ENCODE measurements around the gene KIAA1217.
A peak's percentile ranks its signal among the peaks of the same experiment; 100 is the strongest.

The KIAA1217 gene

DNA sequence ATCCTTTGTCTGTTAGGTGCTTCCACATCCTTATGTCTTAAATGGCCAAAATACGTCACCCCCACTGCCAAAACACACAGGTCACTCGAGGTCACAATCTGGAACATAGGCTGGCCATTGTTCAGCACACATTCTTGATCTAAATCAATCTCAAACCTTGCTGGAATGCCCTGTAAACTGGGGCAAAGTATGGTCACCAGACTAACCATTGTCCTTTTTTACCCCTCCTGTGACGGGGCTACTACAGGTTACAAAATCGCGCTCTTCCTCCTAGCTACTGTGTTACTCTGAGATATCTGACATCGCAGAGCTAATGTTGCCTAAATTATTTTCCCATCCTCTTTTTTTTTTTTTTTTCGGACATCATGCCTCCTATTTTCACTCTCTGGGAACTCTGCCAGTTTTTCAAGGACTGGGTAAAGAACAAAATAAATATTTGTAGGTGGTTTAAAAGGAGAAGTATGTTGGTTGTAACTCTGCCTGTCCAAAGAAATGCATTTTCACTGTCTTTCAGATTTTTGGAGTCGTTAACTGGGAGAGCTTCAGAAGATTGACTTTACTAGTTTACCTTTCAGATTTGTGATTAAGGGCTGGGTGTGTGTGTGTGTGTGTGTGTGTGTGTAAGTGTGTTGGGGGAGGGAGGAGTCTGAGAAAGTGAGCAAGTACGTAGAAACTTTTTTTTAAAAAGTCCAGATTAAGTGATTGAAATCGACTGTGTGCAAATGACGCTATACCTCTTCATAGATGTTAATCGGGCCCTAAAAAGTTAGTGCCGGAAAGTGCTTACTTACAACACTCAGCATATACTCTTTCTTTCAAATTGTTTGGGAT lies 942 bp upstream of the KIAA1217 start:
- DNase-seq (ENCODE audit: low read depth, low spot score) = peak; percentile 44

DNA sequence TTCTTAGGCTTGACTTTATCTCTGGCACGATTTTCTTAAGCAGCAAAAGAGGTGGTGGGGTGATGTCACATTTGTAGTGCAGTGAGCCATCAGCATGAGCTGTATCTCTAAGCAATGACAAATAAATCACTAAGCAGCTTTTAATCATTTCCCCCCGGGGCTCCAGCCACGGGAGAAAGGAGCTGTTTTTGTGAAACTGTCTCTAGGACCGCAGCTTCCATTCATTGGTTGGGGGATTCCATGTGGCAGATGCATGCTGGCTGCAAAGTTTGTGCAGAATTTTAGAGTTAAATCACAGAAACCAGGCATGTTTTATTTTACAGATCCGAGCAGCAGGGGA lies 464 bp downstream of the KIAA1217 start:
- DNase-seq (ENCODE audit: low read depth, low spot score) = peak; percentile 48

DNA sequence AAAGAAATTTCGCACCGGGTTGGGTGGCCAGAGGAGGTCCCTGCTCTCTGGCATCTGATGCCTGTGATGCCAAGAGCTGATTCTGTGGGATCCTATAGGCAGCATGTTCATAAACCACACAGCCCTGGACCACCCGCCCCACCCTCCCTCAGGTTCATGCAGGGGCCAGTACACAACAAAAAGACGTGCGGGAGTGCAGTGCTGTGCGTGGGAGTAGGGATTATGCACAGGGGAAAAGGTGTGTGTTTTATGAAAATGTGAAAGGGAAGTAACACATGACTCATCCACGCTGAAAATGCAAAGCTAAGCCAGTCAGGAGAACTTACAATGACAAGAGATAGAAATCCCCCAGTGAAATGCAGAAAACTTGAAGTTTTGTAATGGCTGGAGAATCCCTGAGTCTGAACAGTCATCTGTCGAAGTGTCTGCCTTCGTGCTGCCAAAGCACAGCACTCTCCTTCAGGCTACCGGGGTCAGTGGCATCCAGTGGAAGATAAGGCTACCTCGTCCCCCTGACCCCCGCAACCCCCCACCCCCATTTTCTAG lies 1.1 kb downstream of the KIAA1217 start:
- DNase-seq (ENCODE audit: low read depth, low spot score) = no peak

DNA sequence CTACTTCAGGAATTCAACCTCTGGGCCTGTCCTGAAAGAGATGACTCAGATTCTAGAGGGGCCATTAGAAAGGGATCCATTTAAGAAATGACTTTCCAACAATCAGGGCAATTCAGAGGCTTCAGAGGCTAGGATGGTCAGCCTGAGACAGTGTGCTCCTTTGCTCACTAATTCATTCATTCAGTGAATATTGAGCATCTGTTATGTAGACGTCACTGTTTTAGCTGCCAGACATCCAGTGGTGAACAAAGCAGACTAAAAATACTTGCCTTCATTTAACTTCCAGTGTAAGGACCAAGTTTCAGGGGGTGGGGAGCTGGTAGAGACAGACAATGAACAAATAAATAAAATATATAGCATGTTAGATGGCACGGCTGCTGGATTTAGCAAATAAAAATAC lies 1.6 kb downstream of the KIAA1217 start:
- DNase-seq (ENCODE audit: low read depth, low spot score) = no peak

DNA sequence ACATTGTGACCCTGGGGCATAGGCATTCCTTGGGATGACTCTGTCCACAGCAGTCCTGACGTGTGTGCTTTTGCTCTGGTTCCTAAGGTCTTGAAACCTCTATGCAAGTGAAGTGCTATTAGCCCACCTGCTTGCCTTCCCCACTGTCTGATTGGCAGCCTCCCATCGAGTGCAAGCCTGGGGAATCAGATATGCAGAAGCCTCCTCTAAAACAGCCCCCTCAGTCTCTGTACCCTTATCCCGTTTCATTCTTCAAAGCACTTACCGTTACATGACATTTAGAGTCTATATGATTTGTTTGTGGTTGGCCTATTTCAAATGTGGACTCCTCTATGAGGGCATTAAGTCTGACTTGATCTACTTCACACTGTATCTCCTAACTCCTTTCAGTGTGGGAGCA lies 4.3 kb downstream of the KIAA1217 start:
- DNase-seq (ENCODE audit: low read depth, low spot score) = no peak

DNA sequence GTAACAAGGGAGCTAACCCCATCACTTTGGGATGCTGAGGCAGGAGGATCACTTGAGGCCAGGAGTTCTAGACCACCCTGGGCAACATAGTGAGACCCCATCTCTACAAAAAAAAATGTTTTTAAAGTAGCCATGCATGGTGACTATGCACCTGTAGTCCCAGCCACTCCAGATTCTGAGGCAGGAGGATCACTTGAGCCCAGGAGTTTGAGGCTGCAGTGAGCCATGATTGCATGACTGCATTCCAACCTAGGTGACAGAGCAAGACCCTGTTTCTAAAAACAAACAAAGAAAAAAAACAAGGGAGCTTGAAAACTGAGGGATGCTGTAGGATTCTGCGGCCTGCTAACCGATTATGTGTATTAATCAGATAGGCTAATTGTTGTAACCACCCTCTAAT lies 4.9 kb downstream of the KIAA1217 start:
- DNase-seq (ENCODE audit: low read depth, low spot score) = no peak

DNA sequence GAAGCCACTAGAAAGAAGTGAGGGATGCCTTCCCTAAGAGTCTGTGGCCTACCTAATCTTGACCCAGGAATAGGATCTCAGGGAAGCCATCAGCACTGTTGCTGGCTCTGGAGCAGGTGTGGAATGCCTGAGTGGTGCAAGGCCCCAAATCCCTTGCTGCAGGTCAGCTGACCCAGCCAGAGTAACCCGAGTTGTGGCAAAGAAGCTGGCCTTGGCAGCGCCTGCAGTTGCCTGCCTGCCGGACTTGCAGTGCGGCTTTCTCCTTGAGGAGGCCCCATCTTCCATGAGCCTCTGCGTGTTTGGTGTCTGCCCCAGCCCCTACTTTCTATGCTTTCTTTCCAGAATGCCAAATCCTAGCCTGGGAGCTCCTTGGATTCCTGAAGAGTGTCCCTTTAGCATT lies 5.8 kb downstream of the KIAA1217 start:
- DNase-seq (ENCODE audit: low read depth, low spot score) = peak; percentile 45

DNA sequence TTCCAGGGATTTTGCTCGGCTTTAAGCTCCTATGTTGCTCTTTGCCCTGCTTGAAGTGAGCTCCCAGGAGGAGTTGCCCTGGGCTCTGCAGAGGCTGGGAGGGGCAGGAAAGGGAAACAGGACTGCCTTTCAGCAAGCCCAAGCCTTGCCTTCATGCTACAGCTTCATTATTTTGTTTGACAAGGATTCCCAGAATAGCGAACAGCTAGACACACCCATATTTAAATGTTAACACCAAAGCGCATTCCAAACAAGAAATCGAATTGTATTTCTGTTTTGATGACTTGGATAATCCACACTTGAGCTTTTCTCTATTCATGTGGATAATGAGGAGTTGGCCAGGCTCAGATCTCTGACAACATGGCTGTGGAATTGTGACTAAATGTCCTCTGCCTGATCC lies 6.3 kb downstream of the KIAA1217 start:
- DNase-seq (ENCODE audit: low read depth, low spot score) = no peak

DNA sequence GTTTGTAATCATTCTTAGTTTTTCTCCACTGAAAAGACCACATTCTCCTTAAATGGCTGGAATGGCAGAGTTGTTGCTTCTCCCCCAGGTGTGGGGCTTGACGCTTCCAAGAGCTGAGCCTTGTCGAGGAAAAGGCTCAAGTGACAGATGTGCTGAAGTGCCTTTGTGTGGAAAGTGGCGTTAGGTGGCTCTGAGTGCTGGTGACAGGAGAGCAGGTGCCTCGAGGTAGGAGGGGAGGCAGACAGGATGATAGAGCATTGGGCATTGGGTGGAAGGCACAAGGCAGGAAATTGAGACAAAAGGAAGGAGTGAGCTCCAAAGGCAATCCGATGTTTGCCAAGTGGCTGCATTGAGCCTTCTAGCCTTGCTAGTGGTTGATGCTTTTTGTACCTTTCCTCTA lies 6.7 kb downstream of the KIAA1217 start:
- DNase-seq (ENCODE audit: low read depth, low spot score) = no peak

DNA sequence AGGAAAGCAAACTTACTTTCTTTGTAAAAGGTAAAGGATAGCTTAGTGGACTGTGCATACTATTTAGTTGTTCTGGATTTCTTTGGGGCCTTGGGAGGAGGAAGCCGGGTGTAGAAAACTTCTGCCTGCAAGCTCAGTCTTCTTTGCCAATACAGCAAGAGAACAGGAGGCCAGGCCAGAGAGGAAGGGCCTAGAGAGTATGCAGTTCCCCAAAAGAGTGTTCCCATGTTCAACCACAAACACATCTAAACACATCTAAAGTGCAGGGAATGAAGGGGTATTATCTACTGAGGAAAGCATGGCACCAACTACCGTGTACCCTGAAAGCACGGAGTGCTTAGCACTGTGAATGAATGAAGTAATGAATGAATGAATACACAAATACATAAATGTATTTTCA lies 11.0 kb downstream of the KIAA1217 start:
- no peak for DNase-seq (ENCODE audit: low read depth, low spot score)

DNA sequence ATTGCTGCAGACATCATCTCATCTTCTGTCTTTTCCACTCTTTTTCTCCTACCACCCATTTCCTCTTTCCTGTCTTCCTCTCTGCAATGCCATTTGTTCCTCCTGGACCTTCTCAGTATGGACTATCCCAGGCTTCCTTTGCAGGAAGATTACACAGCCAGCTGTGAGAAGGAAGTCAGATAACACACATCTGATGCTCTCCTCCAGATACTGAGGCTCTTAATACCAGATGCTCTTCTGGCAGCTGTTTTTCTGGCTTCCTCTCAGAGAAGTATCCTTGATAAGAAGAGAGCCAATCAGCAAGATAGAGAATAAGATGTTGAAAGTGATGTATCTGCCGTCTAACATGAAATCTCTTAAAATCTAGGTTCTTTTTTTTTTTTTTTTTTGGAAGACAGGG lies 14.4 kb downstream of the KIAA1217 start:
- no peak for DNase-seq (ENCODE audit: low read depth, low spot score)

DNA sequence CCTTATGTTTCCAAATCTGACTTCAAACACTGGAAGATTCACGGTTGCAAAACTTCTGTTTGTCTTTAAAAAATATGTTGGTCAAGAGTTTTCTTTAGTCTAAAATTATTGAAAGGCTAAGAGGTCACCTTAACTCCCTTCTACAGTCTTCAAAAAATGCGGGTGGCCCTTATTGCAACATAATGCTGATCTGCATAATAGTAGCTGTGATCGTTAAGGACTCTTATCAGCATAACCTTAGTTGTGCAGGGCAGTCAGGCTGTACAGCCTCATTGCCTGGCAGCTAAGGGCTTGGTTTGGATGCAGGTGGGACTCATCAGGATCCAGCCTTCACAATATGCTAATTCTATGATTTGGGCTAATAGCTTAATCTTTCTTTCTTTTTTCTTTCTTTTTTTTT lies 15.0 kb downstream of the KIAA1217 start:
- no peak for DNase-seq (ENCODE audit: low read depth, low spot score)

DNA sequence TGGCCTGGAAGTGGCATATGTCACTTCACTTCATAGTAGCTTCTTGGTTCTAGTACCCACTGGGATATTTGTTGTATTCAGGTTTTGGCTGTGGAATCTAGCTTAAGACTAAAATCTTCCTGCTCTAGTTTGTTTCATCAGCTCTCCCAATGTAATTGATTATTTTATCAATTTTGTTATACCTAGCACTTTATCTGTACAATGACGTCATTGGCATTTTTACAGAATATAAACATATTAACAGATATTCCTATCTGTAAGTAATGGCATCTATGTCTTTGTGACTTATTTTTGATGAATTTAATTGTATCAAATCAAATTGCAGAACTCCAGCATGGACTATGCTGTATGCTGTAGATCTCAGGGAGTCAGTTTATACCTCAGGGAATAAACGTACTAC lies 19.7 kb downstream of the KIAA1217 start:
- no peak for DNase-seq (ENCODE audit: low read depth, low spot score)

DNA sequence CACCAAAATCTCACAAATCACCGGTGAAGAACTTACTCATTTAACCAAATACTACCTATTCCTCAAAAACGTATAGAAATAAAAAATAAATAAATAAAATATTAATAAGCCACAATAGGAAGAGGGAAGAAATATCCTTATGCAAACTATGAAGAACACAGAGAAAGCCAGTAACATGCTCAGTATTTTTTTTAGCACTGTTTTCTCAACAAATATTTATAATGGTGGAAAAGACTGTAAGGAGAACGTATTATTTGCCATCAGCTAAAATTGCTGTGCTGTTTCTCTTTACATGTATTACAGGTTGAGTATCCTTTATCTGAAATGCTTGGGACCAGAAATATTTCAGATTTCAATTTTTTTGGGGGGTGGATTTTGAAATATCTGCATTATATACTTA lies 21.0 kb downstream of the KIAA1217 start:
- DNase-seq (ENCODE audit: low read depth, low spot score) = no peak

DNA sequence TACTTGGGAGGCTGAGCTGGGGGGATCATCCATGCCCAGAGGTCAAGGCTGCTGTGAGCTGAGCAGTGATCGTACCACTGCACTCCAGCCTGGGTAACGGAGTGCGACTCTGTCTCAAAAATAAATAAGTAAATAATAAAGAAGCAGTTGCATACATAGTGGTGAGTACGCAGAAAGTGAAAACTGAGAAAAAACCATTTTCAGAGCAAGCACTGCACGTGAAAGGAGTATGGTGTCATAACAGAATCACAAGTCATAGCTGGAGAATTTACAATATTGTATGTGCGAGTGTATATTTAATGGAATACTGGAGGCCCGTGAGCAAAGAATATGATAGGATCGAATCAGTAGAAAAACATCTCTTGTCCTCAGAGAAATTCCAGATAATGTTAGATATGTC lies 22.3 kb downstream of the KIAA1217 start:
- no peak for DNase-seq (ENCODE audit: low read depth, low spot score)

DNA sequence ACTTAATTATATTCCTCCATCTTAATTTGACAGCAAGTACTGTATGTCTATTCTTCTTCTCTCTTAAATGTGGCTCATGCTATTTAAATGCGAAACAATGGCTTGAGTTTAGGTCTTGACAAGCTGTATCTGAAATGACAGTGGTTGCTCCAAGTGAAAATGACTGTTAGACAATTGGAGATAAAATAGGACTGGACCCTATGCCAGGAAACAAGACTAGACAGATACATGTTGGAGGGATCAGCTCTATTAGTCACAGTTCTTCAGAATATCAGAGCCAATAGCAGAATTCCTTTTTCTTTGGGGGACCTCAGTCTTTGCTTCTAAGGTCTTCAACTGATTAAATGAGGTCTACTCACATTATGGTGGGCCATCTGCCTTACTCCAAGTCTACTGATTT lies 25.8 kb downstream of the KIAA1217 start:
- no peak for DNase-seq (ENCODE audit: low read depth, low spot score)

DNA sequence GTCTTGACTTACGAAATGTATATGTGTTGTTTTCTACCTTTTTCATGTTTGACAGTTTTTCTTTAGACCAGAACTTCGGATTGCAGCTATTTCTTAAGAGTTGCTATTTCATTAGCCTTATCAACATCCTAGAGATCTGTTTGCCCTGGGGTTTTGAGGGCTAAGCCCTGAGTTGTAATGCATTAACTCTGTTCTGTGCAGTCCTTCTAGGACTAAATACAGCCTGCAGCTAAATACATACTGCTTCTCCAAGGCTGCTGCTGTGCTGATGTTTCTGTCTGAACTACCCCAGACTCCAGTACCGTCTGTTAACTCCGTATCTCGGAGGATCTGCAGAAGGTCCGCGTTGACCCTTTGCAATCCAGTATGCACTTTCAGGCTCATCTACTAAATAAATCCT lies 26.5 kb downstream of the KIAA1217 start:
- DNase-seq (ENCODE audit: low read depth, low spot score) = peak; percentile 59

DNA sequence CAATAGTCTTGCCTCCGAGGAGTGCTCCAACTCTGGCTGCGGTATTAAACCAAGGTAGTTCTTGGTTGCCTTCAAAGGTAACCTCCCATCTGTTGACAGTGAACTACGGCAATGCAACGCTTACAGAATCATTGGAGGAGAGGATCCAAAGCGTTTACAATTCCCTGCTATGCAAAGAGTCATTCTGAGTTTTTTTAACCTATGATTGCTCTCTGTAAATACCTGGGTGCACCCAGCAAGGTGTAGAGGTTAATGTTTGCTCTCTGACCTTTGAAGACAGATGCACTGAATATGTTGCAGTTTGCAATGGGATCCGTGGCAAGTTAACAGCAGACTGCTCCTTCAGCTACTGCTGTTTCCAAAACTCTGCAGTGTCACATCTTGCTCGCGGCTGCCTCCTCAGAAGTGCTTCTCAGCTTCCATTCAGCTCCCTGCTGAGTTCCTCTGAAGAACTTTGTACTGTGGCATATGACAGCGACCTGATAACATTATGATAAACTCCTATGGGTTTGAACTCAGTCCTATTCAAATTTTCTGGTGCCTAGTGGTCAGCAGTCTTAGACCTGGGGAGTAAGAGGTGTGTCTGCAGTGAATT lies 29.0 kb downstream of the KIAA1217 start:
- DNase-seq (ENCODE audit: low read depth, low spot score) = peak; percentile 50

DNA sequence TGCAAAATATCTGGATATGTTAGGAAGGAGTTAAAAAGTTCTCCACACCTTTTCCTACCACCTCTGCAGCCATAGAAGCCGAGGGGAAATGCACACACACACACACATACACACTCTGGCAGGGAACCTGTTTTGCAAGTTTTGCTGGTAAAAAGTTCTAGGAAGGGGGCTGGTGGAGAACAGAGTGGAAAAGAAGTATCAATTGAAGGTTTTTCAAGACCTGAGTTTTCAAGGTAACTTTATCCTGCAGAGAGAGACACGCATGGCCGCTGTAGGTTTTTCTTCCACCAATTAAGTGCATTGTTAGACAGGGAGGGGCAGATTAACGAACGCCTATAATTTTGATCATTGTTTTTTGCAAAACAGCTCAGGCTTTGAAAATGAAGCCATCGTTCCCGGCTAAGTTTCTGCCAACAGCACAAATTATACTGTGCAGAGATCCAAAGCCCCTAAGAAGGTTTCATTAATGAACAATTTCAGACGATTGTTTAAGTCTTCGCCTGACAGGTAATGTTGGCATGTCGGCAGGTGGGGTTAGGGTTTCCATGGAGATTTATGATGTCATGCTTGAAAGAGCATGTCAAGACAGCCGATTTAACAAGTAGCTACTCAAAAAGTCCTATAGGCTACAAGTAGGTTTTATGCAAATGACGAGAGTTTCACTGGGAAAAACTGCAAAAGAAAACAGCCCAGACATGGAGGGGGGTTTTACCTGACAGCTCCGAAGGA lies 29.7 kb downstream of the KIAA1217 start:
- DNase-seq (ENCODE audit: low read depth, low spot score) = peak; percentile 79

DNA sequence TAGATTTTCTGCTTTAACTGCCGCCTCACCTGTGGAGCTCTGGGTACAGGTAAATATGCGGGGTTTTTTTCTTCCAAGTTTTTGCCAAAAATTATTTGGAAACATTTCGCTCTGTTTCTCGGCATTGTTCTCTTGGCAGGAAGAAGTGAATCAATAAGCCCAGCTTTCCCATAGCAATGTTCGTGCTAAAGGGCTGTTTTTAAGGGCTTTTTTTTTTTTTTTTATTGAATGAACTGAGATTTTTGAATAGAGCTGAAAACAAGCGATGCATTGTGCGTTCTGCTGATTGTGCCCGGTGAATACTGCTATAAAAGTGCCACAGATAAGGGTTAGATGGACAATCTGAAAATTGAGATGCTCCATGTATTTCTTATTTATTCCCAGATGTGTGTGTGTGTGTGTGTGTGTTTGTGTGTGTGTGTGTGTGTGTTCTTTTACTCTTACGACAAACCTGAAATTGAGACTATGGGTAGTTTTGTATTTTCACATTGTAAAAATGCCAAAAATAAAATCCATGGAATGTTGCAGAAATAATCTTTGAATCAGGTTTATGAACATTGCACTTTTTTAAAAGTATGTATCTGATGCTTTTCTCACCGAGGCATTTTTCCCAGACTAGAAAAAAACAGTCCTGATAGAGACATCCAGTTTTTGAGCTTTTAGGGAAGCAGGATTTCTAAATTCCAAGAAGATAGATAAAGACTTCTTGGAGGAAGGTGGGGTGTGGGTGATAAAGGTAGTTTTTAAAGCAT lies 30.5 kb downstream of the KIAA1217 start:
- no peak for DNase-seq (ENCODE audit: low read depth, low spot score)

DNA sequence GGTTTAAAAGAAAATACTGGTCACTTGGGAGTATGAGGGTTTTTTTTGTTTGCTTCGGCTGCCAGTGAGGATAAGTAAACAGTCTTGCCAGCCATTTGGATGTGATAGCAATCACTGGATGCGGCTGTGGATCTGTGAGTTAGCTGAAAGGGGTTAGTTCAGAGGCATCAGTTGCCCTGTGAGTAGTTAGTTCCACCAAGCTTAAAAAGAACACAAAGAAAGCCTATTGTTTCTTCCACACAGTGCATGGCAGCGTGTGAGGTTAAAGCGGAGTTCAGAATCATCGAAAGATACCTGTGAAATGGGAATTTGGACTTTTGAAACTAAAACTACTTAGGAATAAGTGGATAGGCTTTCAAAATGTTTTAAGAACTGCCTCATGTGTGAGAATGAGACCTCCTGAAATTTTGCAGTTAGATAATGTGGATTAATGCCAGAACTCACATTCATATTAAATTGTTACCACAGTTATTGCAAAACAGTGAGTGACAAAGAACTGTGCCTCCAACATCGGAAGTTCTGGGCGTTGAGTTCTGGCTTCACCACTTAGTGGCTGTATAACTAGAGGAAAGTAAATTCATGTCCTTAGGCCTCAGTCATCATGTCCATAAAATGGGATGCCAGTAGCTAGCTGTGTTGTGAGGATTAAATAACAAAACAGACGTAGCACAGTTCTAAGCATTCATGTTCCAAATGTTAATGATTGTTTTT lies 31.3 kb downstream of the KIAA1217 start:
- DNase-seq (ENCODE audit: low read depth, low spot score) = no peak

Measured in ELF-1 (cell line).